Hematopoietic multipotent progenitor cell (in vitro differentiated cells): ENCODE results near the gene PODXL. TPM values are rescaled to one million over a fixed set of nuclear protein-coding genes. Genes with fewer than 3 reads are reported as not detected.

ENCODE experiments used
- DNase-seq, 3 donors: peaks; one replicate each; pipeline ENCODE4 v3.0.0-alpha.2; 2011 to 2015; ENCODE audit warnings: low read depth in 2 of 3, low spot score in 2 of 3
- total RNA-seq: library from RNA; depleted of rRNA; stranded (reverse); fragments of >200 nt; gene quantifications from one replicate; pipeline ENCODE4 v1.2.3, GENCODE V29; 2012

PODXL gene
- 1.1 TPM for total RNA-seq

GRCh38 chr7:131556053-131556908 lies at the start of gene PODXL:
Gene PODXL (minus strand): TSS chr7:131556628. CDS start chr7:131556359, 269 bp downstream.
- peak in 2 of 3 donors; percentile 67 to 74 for DNase-seq

GRCh38 chr7:131605280-131605878 lies 49.0 kb upstream of the PODXL start:
- DNase-seq = no peak

- DNase-seq = no peak
Measured at GRCh38 chr7:131604841-131605279, 48.4 kb upstream of the PODXL start.

- no peak for DNase-seq
Measured at GRCh38 chr7:131603932-131604331, 47.5 kb upstream of the PODXL start.

- DNase-seq = no peak
Measured at GRCh38 chr7:131602994-131603372, 46.6 kb upstream of the PODXL start.

- DNase-seq = no peak
Measured at GRCh38 chr7:131602304-131602993, 46.0 kb upstream of the PODXL start.

- no peak for DNase-seq
Measured at GRCh38 chr7:131600085-131600881, 43.9 kb upstream of the PODXL start.

GRCh38 chr7:131596785-131597184 lies 40.4 kb upstream of the PODXL start:
- no peak for DNase-seq

- DNase-seq = no peak
Measured at GRCh38 chr7:131595699-131596098, 39.3 kb upstream of the PODXL start.

- no peak for DNase-seq
Measured at GRCh38 chr7:131591687-131592319, 35.4 kb upstream of the PODXL start.

- DNase-seq = no peak
Measured at GRCh38 chr7:131587315-131587923, 31.0 kb upstream of the PODXL start.

- no peak for DNase-seq
Measured at GRCh38 chr7:131586759-131587158, 30.3 kb upstream of the PODXL start.

- no peak for DNase-seq
Measured at GRCh38 chr7:131586259-131586658, 29.8 kb upstream of the PODXL start.

GRCh38 chr7:131583430-131583829 lies 27.0 kb upstream of the PODXL start:
- no peak for DNase-seq

GRCh38 chr7:131581241-131582051 lies 25.0 kb upstream of the PODXL start:
- DNase-seq = no peak

- no peak for DNase-seq
Measured at GRCh38 chr7:131578602-131579001, 22.2 kb upstream of the PODXL start.

- DNase-seq = no peak
Measured at GRCh38 chr7:131574741-131575140, 18.3 kb upstream of the PODXL start.

GRCh38 chr7:131570401-131570800 lies 14.0 kb upstream of the PODXL start:
- no peak for DNase-seq

GRCh38 chr7:131568970-131569369 lies 12.5 kb upstream of the PODXL start:
- DNase-seq = no peak
